CD4-positive, alpha-beta T cell (primary cell): ENCODE measurements around the gene RASAL2. TPM values are rescaled to one million over a fixed set of nuclear protein-coding genes. Genes with fewer than 3 reads are reported as not detected.
A peak's percentile ranks its signal among the peaks of the same experiment; 100 is the strongest.

ENCODE experiments used
- ATAC-seq: fragments of 200-7000 bp; cut with Tn5 transposase; one replicate; pipeline ENCODE4 v1.10.0; 2022; ENCODE audit warnings: mild to moderate bottlenecking; ENCODE audit not compliant: poor library complexity
- CTCF ChIA-PET: fragments of 350-600 bp; sonication (Branson Sonifier 250); formaldehyde crosslinking; loops from one replicate; lab custom pipeline; 2021; ENCODE audit warnings: antibody characterized with exemption, inconsistent platforms; lab: Charles Lee
- POLR2A ChIA-PET: fragments of 350-600 bp; sonication (Branson Sonifier 250); formaldehyde crosslinking; loops from one replicate; lab custom pipeline; 2021; ENCODE audit warnings: antibody characterized with exemption, inconsistent platforms; lab: Charles Lee
- DNase-seq, 14 experiments: peaks; one replicate each; pipeline ENCODE4 v3.0.0-alpha.2; 2013 to 2020; ENCODE audit warnings: mixed read lengths in 2 of 14
- H3K27ac ChIP-seq, 2 donors: one replicate each; pipeline versions ENCODE4 v1.5.1 to v1.7.0; 2013; ENCODE audit warnings: low read length in 2 of 2, low read depth in 1 of 2, mild to moderate bottlenecking in 1 of 2
- H3K27me3 ChIP-seq, 2 experiments: 1 replicate in 1 of 2; 2 replicates in 1 of 2; pipeline versions ENCODE4 v1.6.1 to v1.7.0; 2013; ENCODE audit warnings: low read length in 2 of 2, control low read depth in 1 of 2, mild to moderate bottlenecking in 1 of 2, moderate library complexity in 1 of 2; ENCODE audit not compliant: insufficient read depth in 2 of 2, control insufficient read depth in 1 of 2
- H3K36me3 ChIP-seq: one replicate; pipeline ENCODE4 v1.6.1; 2013; ENCODE audit warnings: low read length, control low read depth; ENCODE audit not compliant: insufficient read depth
- H3K4me1 ChIP-seq: one replicate; pipeline ENCODE4 v1.6.1; 2013; ENCODE audit warnings: low read length, control low read depth; ENCODE audit not compliant: insufficient read depth
- H3K4me3 ChIP-seq: one replicate; pipeline ENCODE4 v1.5.1; 2013; ENCODE audit warnings: mild to moderate bottlenecking, low read length, moderate library complexity
- H3K9me3 ChIP-seq, 2 experiments: 1 replicate in 1 of 2; 2 replicates in 1 of 2; pipeline versions ENCODE4 v1.6.1 to v1.7.0; 2013; ENCODE audit warnings: low read length in 2 of 2, mild to moderate bottlenecking in 2 of 2, control low read depth in 1 of 2, moderate library complexity in 1 of 2; ENCODE audit not compliant: control insufficient read depth in 1 of 2, insufficient read depth in 1 of 2
- H3K27ac Mint-ChIP-seq: one replicate; pipeline ENCODE4 v1.8.0; 2020; ENCODE audit warnings: mixed read lengths
- H3K27me3 Mint-ChIP-seq: one replicate; pipeline ENCODE4 v1.8.0; 2021; ENCODE audit warnings: mixed read lengths
- H3K36me3 Mint-ChIP-seq: one replicate; pipeline ENCODE4 v1.8.0; 2021; ENCODE audit warnings: low read depth, mixed read lengths
- H3K4me1 Mint-ChIP-seq: one replicate; pipeline ENCODE4 v1.8.0; 2021; ENCODE audit warnings: low read depth, mixed read lengths
- H3K4me3 Mint-ChIP-seq: one replicate; pipeline ENCODE4 v1.8.0; 2020; ENCODE audit warnings: mild to moderate bottlenecking, mixed read lengths
- H3K9me3 Mint-ChIP-seq: one replicate; pipeline ENCODE4 v1.8.0; 2020; ENCODE audit warnings: mixed read lengths
- intact Hi-C, 2 experiments: fragments of 100-400 bp; cut with DNase I in 1 of 2; cut with micrococcal nuclease in 1 of 2; formaldehyde crosslinking; loops; one replicate each; pipeline versions ENCODE4 v1.15.1 to v1.9.0; 2023 to 2025; cut with DNase I, micrococcal nuclease
- total RNA-seq, 174 experiments: library from RNA in 2 of 174; stranded (reverse) in 2 of 174; gene quantifications; one replicate each; pipeline ENCODE4 v1.2.3 and lab custom pipeline; 2021 to 2026
- TF ChIP-seq, protein P1 (sequence below): fragments of 200-600 bp; IDR thresholded peaks from one replicate; pipeline ENCODE4 v1.8.0; 2022; ENCODE audit warnings: antibody characterized with exemption, mild to moderate bottlenecking

The RASAL2 gene
- total RNA-seq, 2 experiments from 2014 or later = 0.03 TPM; not detected in 1

DNA sequence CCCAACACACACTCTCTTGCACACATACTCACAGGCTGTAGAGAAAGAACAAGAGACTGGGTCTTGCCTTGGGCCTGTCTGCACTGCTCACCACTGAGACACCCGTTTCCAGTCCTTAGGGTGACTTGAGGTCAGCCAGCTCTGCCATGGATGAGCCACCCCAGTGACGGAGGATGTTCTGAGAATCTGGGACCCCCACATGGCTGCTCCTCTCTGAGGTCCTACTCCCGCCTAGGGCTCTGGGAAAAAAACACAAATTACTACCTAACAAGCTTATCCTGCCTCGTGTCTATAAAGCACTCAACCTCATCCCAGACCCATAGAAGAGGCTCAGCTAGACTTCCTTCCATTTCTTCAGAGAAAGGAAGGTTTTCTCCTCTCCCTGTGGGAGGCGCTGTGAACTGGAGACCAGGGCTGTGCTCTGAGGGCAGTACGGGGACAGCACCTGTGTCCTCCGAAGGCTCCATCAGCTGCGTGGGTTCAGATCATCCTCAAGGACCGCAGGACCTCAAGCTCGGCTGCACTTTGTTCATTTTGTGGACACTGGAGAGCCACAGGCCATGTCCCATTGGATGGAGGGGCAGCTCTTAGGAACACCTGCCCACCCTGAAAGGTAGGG, 407.1 kb downstream of the RASAL2 start:
- no peaks in the 10 kb centered on the region for H3K4me1 Mint-ChIP-seq
- POLR2A ChIA-PET = no interaction called here
- DNase-seq (no peak), ATAC-seq (no peak)
- H3K4me3 Mint-ChIP-seq = no peak overlapping the region
- no peaks in the 10 kb centered on the region for H3K9me3 Mint-ChIP-seq
- intact Hi-C loops = no loop called here
- TF ChIP-seq, protein P1, sequence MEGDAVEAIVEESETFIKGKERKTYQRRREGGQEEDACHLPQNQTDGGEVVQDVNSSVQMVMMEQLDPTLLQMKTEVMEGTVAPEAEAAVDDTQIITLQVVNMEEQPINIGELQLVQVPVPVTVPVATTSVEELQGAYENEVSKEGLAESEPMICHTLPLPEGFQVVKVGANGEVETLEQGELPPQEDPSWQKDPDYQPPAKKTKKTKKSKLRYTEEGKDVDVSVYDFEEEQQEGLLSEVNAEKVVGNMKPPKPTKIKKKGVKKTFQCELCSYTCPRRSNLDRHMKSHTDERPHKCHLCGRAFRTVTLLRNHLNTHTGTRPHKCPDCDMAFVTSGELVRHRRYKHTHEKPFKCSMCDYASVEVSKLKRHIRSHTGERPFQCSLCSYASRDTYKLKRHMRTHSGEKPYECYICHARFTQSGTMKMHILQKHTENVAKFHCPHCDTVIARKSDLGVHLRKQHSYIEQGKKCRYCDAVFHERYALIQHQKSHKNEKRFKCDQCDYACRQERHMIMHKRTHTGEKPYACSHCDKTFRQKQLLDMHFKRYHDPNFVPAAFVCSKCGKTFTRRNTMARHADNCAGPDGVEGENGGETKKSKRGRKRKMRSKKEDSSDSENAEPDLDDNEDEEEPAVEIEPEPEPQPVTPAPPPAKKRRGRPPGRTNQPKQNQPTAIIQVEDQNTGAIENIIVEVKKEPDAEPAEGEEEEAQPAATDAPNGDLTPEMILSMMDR = no peak
- peaks cover 5% of the 10 kb centered on the region for H3K27me3 Mint-ChIP-seq
- H3K36me3 Mint-ChIP-seq = no peaks in the 10 kb centered on the region
- no peak overlapping the region for H3K27ac Mint-ChIP-seq
- H3K27me3 ChIP-seq = peaks cover 0 to 8% of the 10 kb centered on the region in 2 experiments
- H3K9me3 ChIP-seq = no peaks in the 10 kb centered on the region
- no peak overlapping the region for H3K27ac ChIP-seq
- no peaks in the 10 kb centered on the region for H3K4me1 ChIP-seq
- CTCF ChIA-PET = no interaction called here
- H3K4me3 ChIP-seq = no peak overlapping the region
- no peaks in the 10 kb centered on the region for H3K36me3 ChIP-seq

DNA sequence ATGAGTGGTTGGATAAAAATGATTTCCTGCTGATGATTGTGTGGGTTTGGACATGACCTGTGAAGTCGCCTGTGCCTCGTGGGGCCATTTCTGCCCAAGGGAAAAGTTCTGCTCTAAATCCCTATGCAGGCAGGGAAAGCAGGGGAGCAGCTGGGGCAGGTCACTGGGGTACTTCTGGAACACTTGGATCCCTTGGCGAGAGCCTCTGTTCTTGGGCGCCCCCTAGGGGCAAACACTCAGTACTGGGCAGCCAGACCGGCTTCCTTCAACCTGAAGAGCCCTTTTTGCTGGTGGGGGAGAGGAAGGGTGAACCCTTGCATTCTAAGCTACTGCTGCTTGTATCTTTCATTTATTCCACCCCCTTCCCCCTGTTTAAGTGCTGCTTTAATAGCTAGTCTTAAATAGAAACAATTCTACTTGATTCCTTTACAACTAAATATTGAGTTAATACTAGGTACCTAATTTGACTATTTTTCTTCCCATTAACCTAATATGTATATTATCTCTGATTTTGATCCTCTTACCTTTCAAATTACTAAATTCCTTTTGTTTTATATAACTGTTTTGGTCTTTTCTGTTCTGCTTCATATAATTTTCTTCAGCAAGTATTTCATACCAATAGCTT, 407.9 kb downstream of the RASAL2 start:
- no peaks in the 10 kb centered on the region for H3K36me3 Mint-ChIP-seq
- ATAC-seq = no peak
- CTCF ChIA-PET = no interaction called here
- Histone ChIP-seq H3K4me1 (peaks cover 2% of the 10 kb centered on the region), H3K27me3 (peaks cover 0 to 8% of the 10 kb centered on the region in 2 experiments), H3K36me3 (no peaks in the 10 kb centered on the region), H3K4me3 (no peak overlapping the region), H3K9me3 (peaks cover 0 to 5% of the 10 kb centered on the region in 2 experiments), H3K27ac (no peak overlapping the region)
- no peaks in the 10 kb centered on the region for H3K9me3 Mint-ChIP-seq
- POLR2A ChIA-PET = no interaction called here
- no peak overlapping the region for H3K27ac Mint-ChIP-seq
- DNase-seq = peak in 12 of 14 experiments; percentile 5 to 48 (median 22)
- TF ChIP-seq, protein P1 = peak; percentile 59
- H3K4me1 Mint-ChIP-seq = no peaks in the 10 kb centered on the region
- H3K4me3 Mint-ChIP-seq = no peak overlapping the region
- intact Hi-C loops = no loop called here
- peaks cover 5% of the 10 kb centered on the region for H3K27me3 Mint-ChIP-seq

DNA sequence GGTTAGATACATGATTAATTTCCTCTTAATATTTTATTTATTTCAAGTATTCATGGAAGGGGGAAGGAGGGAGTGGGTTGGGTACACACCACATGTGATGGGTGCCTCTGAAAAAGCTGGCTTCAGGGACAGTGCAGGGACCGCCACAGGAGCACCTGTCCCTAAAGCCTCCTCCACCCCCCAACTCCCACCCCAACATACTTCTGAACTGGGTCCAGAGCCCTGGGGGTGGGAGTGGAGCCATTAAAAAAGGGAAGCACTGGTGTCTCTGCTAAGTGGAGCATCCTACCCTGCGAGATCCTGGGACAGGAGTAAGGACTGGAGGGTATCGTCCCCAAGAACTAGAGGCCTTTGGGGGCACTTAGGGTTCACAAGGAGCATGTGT, 408.4 kb downstream of the RASAL2 start:
- TF ChIP-seq, protein P1 = no peak
- no peak for ATAC-seq
- intact Hi-C loops = no loop called here
- CTCF ChIA-PET = no interaction called here
- no peaks in the 10 kb centered on the region for H3K9me3 Mint-ChIP-seq
- no peak overlapping the region for H3K27ac ChIP-seq
- H3K27me3 ChIP-seq = peaks cover 0 to 8% of the 10 kb centered on the region in 2 experiments
- no peaks in the 10 kb centered on the region for H3K36me3 ChIP-seq
- peaks cover 2% of the 10 kb centered on the region for H3K4me1 ChIP-seq
- no peak overlapping the region for H3K27ac Mint-ChIP-seq
- POLR2A ChIA-PET = no interaction called here
- H3K4me3 ChIP-seq = no peak overlapping the region
- H3K9me3 ChIP-seq = peaks cover 0 to 5% of the 10 kb centered on the region in 2 experiments
- H3K27me3 Mint-ChIP-seq = peaks cover 5% of the 10 kb centered on the region
- H3K4me3 Mint-ChIP-seq = no peak overlapping the region
- H3K4me1 Mint-ChIP-seq = no peaks in the 10 kb centered on the region
- H3K36me3 Mint-ChIP-seq = no peaks in the 10 kb centered on the region
- no peak for DNase-seq
